Hematopoietic multipotent progenitor cell treated with erythropoietin and hydrocortisone succinate and interleukin-3 and kit ligand, for 8 days (in vitro differentiated cells): Measurements from ENCODE around the gene NPIPA3.
"Not testable (repeated sequence)": the region's sequence is repeated elsewhere in the genome, so short reads cannot be mapped to it uniquely, and the experiment has no call there.

Experiments used
- DNase-seq: peaks from one replicate; pipeline ENCODE4 v3.0.0-alpha.2; 2015

Gene NPIPA3

DNA sequence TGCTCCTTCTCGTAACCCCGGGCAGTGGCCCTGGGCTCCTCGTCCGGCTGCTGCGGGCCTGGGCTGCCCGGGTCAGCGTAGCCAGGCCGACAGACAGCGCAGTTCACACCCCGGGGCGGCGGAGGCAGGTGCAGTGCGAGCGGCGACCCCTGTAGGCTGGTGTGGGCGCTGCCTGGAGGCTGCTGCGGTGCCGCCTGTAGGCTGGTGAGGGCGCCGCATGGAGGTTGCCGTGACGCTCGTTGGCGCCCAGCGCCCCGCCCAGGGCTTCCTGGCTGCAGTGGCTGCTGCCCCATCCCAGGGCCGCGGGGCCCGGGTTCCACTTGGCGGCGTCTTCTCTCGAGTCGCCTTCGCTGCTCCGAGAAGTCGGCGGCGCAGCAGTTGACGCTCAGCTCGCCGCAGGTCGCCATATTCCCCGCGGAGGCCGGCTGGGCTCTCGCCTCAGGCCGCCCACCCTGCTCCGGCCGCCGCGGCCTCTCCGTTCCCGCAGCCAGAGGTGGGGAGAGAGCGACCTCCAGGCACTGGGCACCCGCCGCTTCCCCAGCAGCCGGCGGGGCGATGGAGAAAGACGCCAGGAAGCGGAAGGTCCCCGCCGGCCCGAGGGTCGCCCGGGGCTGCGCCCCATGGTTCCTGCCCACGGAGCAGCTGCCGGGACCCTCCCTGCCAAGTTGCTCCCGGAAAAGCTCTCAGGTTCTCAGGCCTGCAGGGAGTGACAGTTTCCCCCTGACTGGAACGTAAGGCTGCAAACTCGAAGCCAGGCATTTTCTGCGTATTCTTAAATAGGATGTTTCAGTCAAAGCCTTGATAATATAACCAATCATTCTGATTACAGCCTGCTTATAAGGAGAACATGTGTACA, 39.3 kb downstream of the NPIPA3 start, which contains the start of gene NPIPA2:
TSS of gene NPIPA2 (plus strand) at position 261 of the 856 bp plus-strand sequence. CDS start 5,533 bp downstream, outside the sequence.
- not testable (repeated sequence) for DNase-seq

DNA sequence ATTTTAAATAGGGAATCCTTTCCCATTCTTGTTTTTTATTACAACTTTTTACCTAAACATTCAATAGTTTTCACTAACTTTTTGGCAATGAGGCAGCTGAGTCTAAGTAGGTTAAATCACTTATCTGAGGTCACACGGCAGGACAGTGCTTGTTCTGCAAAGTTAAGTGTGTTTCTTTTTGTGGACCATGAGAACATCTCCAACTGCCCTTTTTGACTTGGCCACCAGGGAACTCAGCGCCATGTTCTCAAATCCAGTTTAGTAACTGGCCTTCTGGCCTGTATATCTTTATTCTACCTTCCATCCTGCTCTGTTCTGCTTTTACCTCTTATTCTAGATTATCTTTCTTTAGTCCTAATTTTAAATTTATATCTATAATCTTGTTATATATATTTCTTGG, 70.4 kb downstream of the NPIPA3 start:
- DNase-seq: not testable (repeated sequence)

DNA sequence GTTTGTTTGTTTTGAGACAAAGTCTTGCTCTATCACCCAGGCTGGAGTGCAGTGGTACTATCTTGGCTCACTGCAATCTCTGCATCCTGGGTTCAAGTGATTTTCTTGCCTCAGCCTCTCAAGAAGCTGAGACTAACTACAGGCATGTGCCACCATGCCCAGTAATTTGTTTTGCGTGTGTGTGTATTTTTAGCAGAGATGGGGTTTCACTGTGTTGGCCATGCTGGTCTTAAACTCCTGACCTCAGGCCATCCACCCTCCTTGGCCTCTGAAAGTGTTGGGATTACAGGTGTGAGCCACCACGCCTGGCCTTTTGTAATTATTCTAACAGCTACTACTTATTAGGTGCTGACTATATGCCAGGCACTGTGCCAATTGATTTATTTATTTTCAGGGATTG, 72.4 kb downstream of the NPIPA3 start:
- not testable (repeated sequence) for DNase-seq
